Natural killer cell (primary cell): ENCODE results near the gene DMRTA2. TPM values are rescaled to one million over a fixed set of nuclear protein-coding genes. Genes with fewer than 3 reads are reported as not detected.

Source experiments
- ATAC-seq, 3 donors: fragments of 150-1000 bp in 2 of 3; fragments of 200-7000 bp in 1 of 3; cut with Tn5 transposase; 1 replicate in 1 of 3; 2 replicates in 2 of 3; pipeline ENCODE4 v1.10.0; 2021; ENCODE audit warnings: mild to moderate bottlenecking in 2 of 3, moderate library complexity in 2 of 3
- DNase-seq, 2 donors: peaks; one replicate each; pipeline versions ENCODE4 v3.0.0 to v3.0.0-alpha.2; 2013 to 2021; ENCODE audit warnings: mixed read lengths in 1 of 2
- H3K27ac ChIP-seq: one replicate; pipeline ENCODE4 v1.5.1; 2013; ENCODE audit warnings: mild to moderate bottlenecking, low read length
- H3K27me3 ChIP-seq: one replicate; pipeline ENCODE4 v1.6.1; 2013; ENCODE audit warnings: low read length; ENCODE audit not compliant: control insufficient read depth, insufficient read depth
- H3K36me3 ChIP-seq: one replicate; pipeline ENCODE4 v1.6.1; 2013; ENCODE audit warnings: low read length; ENCODE audit not compliant: control insufficient read depth, insufficient read depth
- H3K4me1 ChIP-seq: one replicate; pipeline ENCODE4 v1.6.1; 2013; ENCODE audit warnings: low read length; ENCODE audit not compliant: control insufficient read depth, insufficient read depth
- H3K4me3 ChIP-seq: one replicate; pipeline ENCODE4 v1.5.1; 2013; ENCODE audit warnings: low read length
- H3K9me3 ChIP-seq: one replicate; pipeline ENCODE4 v1.6.1; 2013; ENCODE audit warnings: low read length; ENCODE audit not compliant: control insufficient read depth, insufficient read depth
- H3K27ac Mint-ChIP-seq, 2 donors: one replicate each; pipeline ENCODE4 v1.8.0; 2022; ENCODE audit warnings: mild to moderate bottlenecking in 2 of 2, mixed read lengths in 2 of 2, moderate library complexity in 1 of 2
- H3K27me3 Mint-ChIP-seq, 2 donors: one replicate each; pipeline ENCODE4 v1.8.0; 2022; ENCODE audit warnings: low read depth in 2 of 2, mixed read lengths in 2 of 2
- H3K36me3 Mint-ChIP-seq: one replicate; pipeline ENCODE4 v1.8.0; 2022; ENCODE audit warnings: mixed read lengths
- H3K4me1 Mint-ChIP-seq, 2 donors: one replicate each; pipeline ENCODE4 v1.8.0; 2022; ENCODE audit warnings: mixed read lengths in 2 of 2
- H3K4me3 Mint-ChIP-seq: one replicate; pipeline ENCODE4 v1.8.0; 2022; ENCODE audit warnings: mild to moderate bottlenecking, moderate library complexity, mixed read lengths
- H3K9me3 Mint-ChIP-seq, 2 donors: one replicate each; pipeline ENCODE4 v1.8.0; 2022; ENCODE audit warnings: mixed read lengths in 2 of 2
- CTCF ChIP-seq: fragments of 200-600 bp; IDR thresholded peaks from one replicate; pipeline ENCODE4 v1.8.0; 2022; ENCODE audit warnings: antibody characterized with exemption
- WGBS: methylation state at CpG from one replicate; pipeline ENCODE4 v1.1.7; 2013; ENCODE audit warnings: missing lambda C conversion rate; ENCODE audit not compliant: insufficient coverage; 5-methylcytosine and 5-hydroxymethylcytosine counted together
- intact Hi-C: fragments of 100-400 bp; cut with micrococcal nuclease; formaldehyde crosslinking; loops from one replicate; pipeline ENCODE4 v1.14.2; 2022
- total RNA-seq, 4 donors: library from RNA; stranded (reverse); fragments of 120-200 nt in 1 of 4; gene quantifications; one replicate each; pipeline versions ENCODE4 v1.2.3 to v1.2.4, GENCODE V29; 2013 to 2022

DMRTA2 gene
- total RNA-seq, 3 donors from 2014 or later (not counting 1 experiment from before 2014, with no cell fraction given) = not detected

- Mint-ChIP-seq H3K27me3 (peaks cover 78 to 79% of the 10 kb centered on the region in 2 donors), H3K27ac (no peak overlapping the region), H3K4me1 (peaks cover 50 to 57% of the 10 kb centered on the region in 2 donors), H3K36me3 (peaks cover 16% of the 10 kb centered on the region), H3K9me3 (no peaks in the 10 kb centered on the region), H3K4me3 (peak overlapping the region; percentile 68)
- no peak for DNase-seq
- ATAC-seq = no peak
- Histone ChIP-seq H3K4me3 (no peak overlapping the region), H3K9me3 (no peaks in the 10 kb centered on the region), H3K4me1 (peaks cover 44% of the 10 kb centered on the region), H3K36me3 (no peaks in the 10 kb centered on the region), H3K27ac (no peak overlapping the region), H3K27me3 (peaks cover 67% of the 10 kb centered on the region)
- WGBS = 7% methylated on average over 38 of the region's 38 CpGs
- intact Hi-C loops = no loop called here
- TF ChIP-seq CTCF = no peak
Measured at GRCh38 chr1:50421366-50421748, 1.9 kb downstream of the DMRTA2 start.

GRCh38 chr1:50420689-50421365, 2.4 kb downstream of the DMRTA2 start:
- no peak for TF ChIP-seq CTCF
- 3% methylated on average over 69 of the region's 69 CpGs for WGBS
- Mint-ChIP-seq H3K4me3 (no peak overlapping the region), H3K36me3 (peaks cover 16% of the 10 kb centered on the region), H3K4me1 (peaks cover 50 to 59% of the 10 kb centered on the region in 2 donors), H3K9me3 (no peaks in the 10 kb centered on the region), H3K27me3 (peaks cover 79% of the 10 kb centered on the region in 2 donors), H3K27ac (no peak overlapping the region)
- no peaks in the 10 kb centered on the region for H3K9me3 ChIP-seq
- peaks cover 44% of the 10 kb centered on the region for H3K4me1 ChIP-seq
- no peak overlapping the region for H3K27ac ChIP-seq
- DNase-seq (no peak), ATAC-seq (no peak)
- intact Hi-C loops = no loop called here
- peaks cover 68% of the 10 kb centered on the region for H3K27me3 ChIP-seq
- H3K4me3 ChIP-seq = no peak overlapping the region
- no peaks in the 10 kb centered on the region for H3K36me3 ChIP-seq

GRCh38 chr1:50419907-50420677, 3.2 kb downstream of the DMRTA2 start:
- 12% methylated on average over 19 of the region's 21 CpGs for WGBS
- Mint-ChIP-seq H3K27me3 (peaks cover 77% of the 10 kb centered on the region in 2 donors), H3K4me1 (peaks cover 48 to 59% of the 10 kb centered on the region in 2 donors), H3K4me3 (peak overlapping the region; percentile 45), H3K9me3 (no peaks in the 10 kb centered on the region), H3K27ac (peak overlapping the region in 1 of 2 donors; percentile 17), H3K36me3 (peaks cover 16% of the 10 kb centered on the region)
- no peak for TF ChIP-seq CTCF
- DNase-seq (no peak), ATAC-seq (no peak)
- Histone ChIP-seq H3K36me3 (no peaks in the 10 kb centered on the region), H3K27me3 (peaks cover 62% of the 10 kb centered on the region), H3K27ac (no peak overlapping the region), H3K4me1 (peaks cover 38% of the 10 kb centered on the region), H3K9me3 (no peaks in the 10 kb centered on the region), H3K4me3 (no peak overlapping the region)
- intact Hi-C loops = no loop called here
